ENCODE data around the gene CST8. TPM values are rescaled to one million over a fixed set of nuclear protein-coding genes. Genes with fewer than 3 reads are reported as not detected.

The CST8 gene
- polyA plus RNA-seq, 2 of the 4 experiments (the other 2 are of a cell fraction) = not detected

GRCh38 chr20:23477223-23477622 is 13.7 kb upstream of the CST8 start:
- ATAC-seq (no peak), DNase-seq (ENCODE audit: low read depth in 1 of 2, low spot score in 1 of 2) (no peak), FAIRE-seq (no peak)
- WGBS (ENCODE audit: missing lambda C conversion rate) = 41% methylated on average over 3 of the region's 3 CpGs
- H3K4me2 ChIP-seq = no peak overlapping the region
- H3K27ac ChIP-seq = no peak overlapping the region
- no peaks in the 10 kb centered on the region for H3K4me1 ChIP-seq
- H3K4me3 ChIP-seq = no peak overlapping the region
- no peaks in the 10 kb centered on the region for H3K9me3 ChIP-seq
- TF ChIP-seq RAD21 (conservative IDR thresholded peaks at IDR 0.05 in 1 of 2, IDR thresholded peaks at IDR 0.05 in 1 of 2) (no peak), BHLHE40 (IDR thresholded peaks at IDR 0.05; ENCODE audit: low read depth, low read length) (no peak), NFE2L2 (conservative IDR thresholded peaks at IDR 0.05; ENCODE audit: low read length) (no peak), KDM1A (IDR thresholded peaks at IDR 0.05; ENCODE audit: low read depth) (no peak), CHD4 (IDR thresholded peaks at IDR 0.05; ENCODE audit: borderline replicate concordance) (no peak)
- ChIA-PET POLR2A (no interaction called here), CTCF (no interaction called here)

- TF ChIP-seq KDM5A (IDR thresholded peaks at IDR 0.05) = no peak
- TF ChIP-seq RNF2 (IDR thresholded peaks at IDR 0.05; ENCODE audit: borderline replicate concordance, low read depth) = no peak
- TF ChIP-seq TFCP2L1 (CRISPR knock-in tag; IDR thresholded peaks at IDR 0.05) = no peak
- TF ChIP-seq HEYL (CRISPR knock-in tag; IDR thresholded peaks at IDR 0.05) = no peak
- no peak for TF ChIP-seq HOXA7 (CRISPR knock-in tag; IDR thresholded peaks at IDR 0.05)
- TF ChIP-seq NR3C1 (IDR thresholded peaks at IDR 0.05) = no peak
- no peak for TF ChIP-seq JUN (IDR thresholded peaks at IDR 0.05)
- no peak for TF ChIP-seq NPAS2 (CRISPR knock-in tag; IDR thresholded peaks at IDR 0.05; ENCODE audit: borderline replicate concordance)
- TF ChIP-seq E2F6 (IDR thresholded peaks at IDR 0.05; ENCODE audit: borderline replicate concordance, low read depth) = no peak
- TF ChIP-seq HDAC2 (IDR thresholded peaks at IDR 0.05) = no peak
- TF ChIP-seq CBX2 (IDR thresholded peaks at IDR 0.05; ENCODE audit: borderline replicate concordance, low read depth) = no peak
- no peak for TF ChIP-seq TP53 (CRISPR knock-in tag; IDR thresholded peaks at IDR 0.05)
- TF ChIP-seq SREBF2 (IDR thresholded peaks at IDR 0.05) = no peak
- no peak for TF ChIP-seq CBX8 (IDR thresholded peaks at IDR 0.05)
- TF ChIP-seq GATA3 (IDR thresholded peaks at IDR 0.05; ENCODE audit: borderline replicate concordance) = no peak
- no peak for TF ChIP-seq FOSL2 (IDR thresholded peaks at IDR 0.05)
- no peak for TF ChIP-seq FOSL2 (CRISPR knock-in tag; IDR thresholded peaks at IDR 0.05)
- TF ChIP-seq EP300 (IDR thresholded peaks at IDR 0.05) = no peak
- no peak for TF ChIP-seq MAFK (IDR thresholded peaks at IDR 0.05; ENCODE audit: partially characterized antibody)
- no peak for FAIRE-seq
- POLR2A ChIA-PET = no interaction called here
- Histone ChIP-seq H3K4me3 (no peak overlapping the region), H3K4me1 (no peaks in the 10 kb centered on the region), H3K4me2 (no peak overlapping the region), H3K9me3 (no peaks in the 10 kb centered on the region), H3K27ac (no peak overlapping the region)
- ATAC-seq = no peak
- no peak for DNase-seq (ENCODE audit: low read depth in 1 of 2, low spot score in 1 of 2)
- CTCF ChIA-PET = no interaction called here
- 5% methylated on average over 4 of the region's 4 CpGs for WGBS (ENCODE audit: missing lambda C conversion rate)
Observed at GRCh38 chr20:23479043-23479442, 11.9 kb upstream of the CST8 start.

DNA sequence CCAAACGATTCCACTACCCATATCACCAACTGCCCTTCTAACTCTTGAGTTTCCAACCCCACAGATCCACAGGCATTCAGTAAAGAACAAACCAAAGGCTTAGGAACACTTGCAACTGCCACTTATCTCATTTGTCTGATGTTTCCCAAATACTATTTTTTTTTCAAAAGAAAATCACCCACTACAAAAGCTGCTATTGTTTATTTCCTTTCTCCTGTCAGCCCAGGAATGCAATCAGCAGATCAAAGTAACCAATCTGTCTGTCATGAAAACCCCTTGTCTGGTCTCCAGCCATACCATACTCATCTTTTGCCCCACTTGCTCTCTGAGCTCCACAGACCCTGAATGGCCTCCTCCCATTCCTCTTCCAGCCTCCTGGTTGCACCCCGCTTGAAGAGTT is 8.8 kb upstream of the CST8 start:
- ATAC-seq = no peak
- Histone ChIP-seq H3K27ac (no peak overlapping the region), H3K9me3 (no peaks in the 10 kb centered on the region), H3K4me3 (no peak overlapping the region), H3K4me1 (no peaks in the 10 kb centered on the region), H3K4me2 (no peak overlapping the region)
- POLR2A ChIA-PET = no interaction called here
- DNase-seq (ENCODE audit: low read depth in 1 of 2, low spot score in 1 of 2) = no peak
- 23% methylated on average over 2 of the region's 2 CpGs for WGBS (ENCODE audit: missing lambda C conversion rate)
- CTCF ChIA-PET = no interaction called here
- FAIRE-seq = no peak
- TF ChIP-seq NFE2L2 (conservative IDR thresholded peaks at IDR 0.05; ENCODE audit: low read length) (no peak), TFCP2L1 (CRISPR knock-in tag; IDR thresholded peaks at IDR 0.05) (no peak), ZSCAN20 (CRISPR knock-in tag; IDR thresholded peaks at IDR 0.05) (no peak), HOXA7 (CRISPR knock-in tag; IDR thresholded peaks at IDR 0.05) (no peak), MYC (IDR thresholded peaks at IDR 0.05; ENCODE audit: borderline replicate concordance, low read length) (no peak), HMGXB4 (CRISPR knock-in tag; IDR thresholded peaks at IDR 0.05; ENCODE audit: borderline replicate concordance) (no peak), POLR2A (IDR thresholded peaks at IDR 0.05; ENCODE audit: low read length) (no peak), HEYL (CRISPR knock-in tag; IDR thresholded peaks at IDR 0.05) (no peak), JUNB (IDR thresholded peaks at IDR 0.05) (no peak), RARB (CRISPR knock-in tag; IDR thresholded peaks at IDR 0.05) (no peak), TP53 (CRISPR knock-in tag; IDR thresholded peaks at IDR 0.05) (no peak), ESRRA (IDR thresholded peaks at IDR 0.05; ENCODE audit: borderline replicate concordance, low read length) (no peak), NR3C1 (IDR thresholded peaks at IDR 0.05) (no peak)

All from A549 (cell line).